Heart left ventricle (tissue), 16 donors: Measurements from ENCODE around the gene HOGA1. TPM values are rescaled to one million over a fixed set of nuclear protein-coding genes. Genes with fewer than 3 reads are reported as not detected.

Experiments
- ATAC-seq, 4 donors: fragments of 200-7000 bp; cut with Tn5 transposase; one replicate each; pipeline ENCODE4 v1.9.1; 2020 to 2022; ENCODE audit warnings: moderate library complexity in 4 of 4, mild to moderate bottlenecking in 3 of 4, moderate number of reproducible peaks in 1 of 4
- DNase-seq, 5 donors: peaks; one replicate each; pipeline ENCODE4 v3.0.0-alpha.2; 2020
- H3K27ac ChIP-seq, 12 donors: fragments of 200-600 bp; sonication (generic) in 4 of 12; one replicate each; pipeline versions ENCODE4 v1.5.0 to v1.8.0; 2016 to 2022; ENCODE audit warnings: mild to moderate bottlenecking in 2 of 12
- H3K27me3 ChIP-seq, 9 donors: fragments of 200-600 bp; sonication (generic) in 2 of 9; one replicate each; pipeline versions ENCODE4 v1.5.1 to v1.8.0; 2016 to 2022; ENCODE audit warnings: mild to moderate bottlenecking in 3 of 9
- H3K36me3 ChIP-seq, 9 donors: fragments of 200-600 bp; sonication (generic) in 2 of 9; one replicate each; pipeline versions ENCODE4 v1.5.0 to v1.8.0; 2018 to 2022; ENCODE audit warnings: mild to moderate bottlenecking in 2 of 9
- H3K4me1 ChIP-seq, 12 donors: fragments of 200-600 bp; sonication (generic) in 4 of 12; one replicate each; pipeline versions ENCODE4 v1.5.0 to v1.8.0; 2016 to 2022; ENCODE audit warnings: mild to moderate bottlenecking in 3 of 12
- H3K4me3 ChIP-seq, 12 donors: fragments of 200-600 bp; sonication (generic) in 4 of 12; one replicate each; pipeline versions ENCODE4 v1.5.0 to v1.8.0; 2017 to 2022; ENCODE audit warnings: mild to moderate bottlenecking in 9 of 12, moderate library complexity in 4 of 12
- H3K9me3 ChIP-seq, 12 donors: fragments of 200-600 bp; sonication (generic) in 4 of 12; one replicate each; pipeline versions ENCODE4 v1.5.0 to v1.8.0; 2016 to 2022; ENCODE audit warnings: mild to moderate bottlenecking in 1 of 12
- CTCF ChIP-seq, 12 donors: fragments of 200-600 bp; sonication (generic) in 4 of 12; IDR thresholded peaks; one replicate each; pipeline versions ENCODE4 v1.5.0 to v1.8.0; 2018 to 2022; ENCODE audit warnings: antibody characterized with exemption in 12 of 12, mild to moderate bottlenecking in 5 of 12
- POLR2A ChIP-seq, 2 donors: fragments of 450-650 bp; IDR thresholded peaks; one replicate each; pipeline ENCODE4 v1.6.1; 2017; ENCODE audit warnings: antibody characterized with exemption in 2 of 2, mild to moderate bottlenecking in 2 of 2, moderate library complexity in 2 of 2
- WGBS, 4 donors: extraction: QIAGEN DNeasy Blood & Tissue Kit in 2 of 4; methylation state at CpG; one replicate each; pipeline versions ENCODE4 v1.1.5 to v1.1.7; 2013 to 2018; 5-methylcytosine and 5-hydroxymethylcytosine counted together
- intact Hi-C, 10 donors: fragments of 100-400 bp; cut with DNase I; formaldehyde crosslinking; loops; one replicate each; pipeline versions ENCODE4 v1.11.1 to v1.14.2; 2022
- polyA plus RNA-seq, 2 donors: library from polyadenylated mRNA; stranded (reverse); fragments of 200-250 nt; gene quantifications; one replicate each; pipeline ENCODE4 v1.2.3, GENCODE V29; 2013
- total RNA-seq, 9 donors: library from RNA; depleted of rRNA in 2 of 9; stranded (reverse); fragments of >200 nt in 2 of 9; fragmentation: NEBNext Ultra II Directional in 3 of 9; extraction: Animal tissue kit (Norgen Biotek cat#: 25700) in 3 of 9; gene quantifications; one replicate each; pipeline versions ENCODE4 v1.1.0 to v1.2.4, GENCODE V29; 2016 to 2023
- donor health status: ischemic (EF 13 %, LVEDD 7.1; RV severe dilation, severe dysfunction).
- donor health status: healthy with polysubstance abuse.
- donor health status: DM: no; HTN: yes; CAD: no.
- donor health status: DM: no; HTN: no; CAD: no.
- donor health status: ischemic (EF 25% LVEDD 6.9; RV normal size, moderate dysfunction).
- donor health status: ischemic (EF 25% LVEDD 5.7; RV mildly dilated, moderate dysfunction).
- donor health status: healthy.
- donor health status: DM: yes; HTN: yes; CAD: no.
- donor health status: ischemic (EF 35%, LVEDD 5.7; RV mildly dilated, moderate dysfunction).
- donor health status: nonischemic (EF 11% LVEDD 7.7; RV severe dilation, severe dysfunction).
- donor health status: DM: yes; HTN: yes; CAD: no.
- donor health status: PGD.
- donor health status: ischemic (EF 29% LVEDD 5.4; RV normal size, mild dysfunction).
- donor health status: nonischemic (EF 23%, LVEDD 6.1; RV moderate dilation, normal function).

HOGA1 gene
- total and polyA plus RNA-seq, 11 donors, result 7.5 to 82.6 (median 20.4) TPM

GRCh38 chr10:97596101-97597082 lies 12.2 kb downstream of the HOGA1 start:
- Histone ChIP-seq H3K4me1 (peaks cover 0 to 64% (median 23%) of the 10 kb centered on the region in 12 donors), H3K9me3 (no peaks in the 10 kb centered on the region), H3K4me3 (no peak overlapping the region), H3K27me3 (no peaks in the 10 kb centered on the region), H3K36me3 (no peaks in the 10 kb centered on the region), H3K27ac (peak overlapping the region; percentile 81 to 99 (median 92))
- ATAC-seq (peak; percentile 92 to 96 (median 93)), DNase-seq (peak in 3 of 5 donors; percentile 64 to 79 (median 69))
- TF ChIP-seq POLR2A (IDR thresholded peaks at IDR 0.05) (peak in 1 of 2 donors; percentile 60), CTCF (IDR thresholded peaks at IDR 0.05) (no peak)
- intact Hi-C loops, result loop anchor here in 2 of 10 donors (1.0 to 2.0 kb wide), 2 partner anchors 11 to 22 kb away; no protein-coding TSS in a partner anchor
- WGBS, 4 donors, result 25 to 37% (median 30%) methylated on average over 10 of the region's 10 CpGs

- TF ChIP-seq CTCF (IDR thresholded peaks at IDR 0.05) (no peak), POLR2A (IDR thresholded peaks at IDR 0.05) (no peak)
- H3K27ac ChIP-seq, result peak overlapping the region; percentile 51 to 99 (median 92)
- 94 to 100% (median 98%) methylated on average over 2 of the region's 2 CpGs for WGBS, 4 donors
- intact Hi-C loops, result loop anchor here in 1 of 10 donors (2.0 kb wide), 1 partner anchor 23 kb away; no protein-coding TSS in a partner anchor
- H3K27me3 ChIP-seq, result no peaks in the 10 kb centered on the region
- H3K4me1 ChIP-seq, result peaks cover 0 to 71% (median 23%) of the 10 kb centered on the region in 12 donors
- H3K9me3 ChIP-seq, result no peaks in the 10 kb centered on the region
- H3K36me3 ChIP-seq, result no peaks in the 10 kb centered on the region
- no peak for DNase-seq
- ATAC-seq, result no peak
- H3K4me3 ChIP-seq, result no peak overlapping the region
Observed at GRCh38 chr10:97597778-97598177, 13.6 kb downstream of the HOGA1 start.

DNA sequence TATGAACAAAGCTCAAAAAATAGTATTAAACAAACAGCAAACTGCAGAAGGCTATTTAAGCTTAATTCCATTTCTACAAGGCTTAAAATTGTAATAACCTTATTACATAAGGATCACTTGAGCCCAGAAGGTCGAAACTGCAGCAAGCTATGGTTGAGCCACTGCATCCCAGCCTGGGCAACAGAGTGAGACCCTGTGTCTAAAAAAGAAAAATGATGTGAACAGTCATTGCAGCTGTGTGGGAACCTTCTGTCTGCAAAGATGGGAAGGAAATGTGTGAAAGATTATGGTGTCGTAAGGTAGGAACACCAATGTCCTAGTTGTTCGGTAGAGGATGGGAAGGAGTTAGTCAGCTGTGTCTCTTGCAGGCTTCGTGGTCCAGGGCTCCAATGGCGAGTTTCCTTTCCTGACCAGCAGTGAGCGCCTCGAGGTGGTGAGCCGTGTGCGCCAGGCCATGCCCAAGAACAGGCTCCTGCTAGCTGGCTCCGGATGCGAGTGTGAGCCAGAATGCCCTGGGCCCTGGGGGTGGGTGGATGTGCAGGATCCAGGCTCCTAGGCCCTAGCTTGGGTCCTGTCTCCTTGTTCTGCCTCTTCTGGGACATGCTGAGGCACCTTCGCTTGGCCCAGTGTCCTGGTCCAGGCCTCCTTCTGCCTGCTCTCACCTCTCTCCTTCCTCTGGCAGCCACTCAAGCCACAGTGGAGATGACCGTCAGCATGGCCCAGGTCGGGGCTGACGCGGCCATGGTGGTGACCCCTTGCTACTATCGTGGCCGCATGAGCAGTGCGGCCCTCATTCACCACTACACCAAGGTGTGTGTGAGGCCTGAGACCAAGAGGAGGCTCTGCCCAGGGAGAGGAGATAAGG lies 14.4 kb downstream of the HOGA1 start:
- peaks cover 0 to 64% (median 19%) of the 10 kb centered on the region in 12 donors for H3K4me1 ChIP-seq
- no peak for DNase-seq
- ATAC-seq, result no peak
- no peaks in the 10 kb centered on the region for H3K27me3 ChIP-seq
- H3K27ac ChIP-seq, result peak overlapping the region in 7 of 12 donors; percentile 61 to 95 (median 90)
- no peaks in the 10 kb centered on the region for H3K9me3 ChIP-seq
- WGBS, 4 donors, result 88 to 94% (median 93%) methylated on average over 19 of the region's 19 CpGs
- intact Hi-C loops, result no loop called here
- H3K4me3 ChIP-seq, result no peak overlapping the region
- no peaks in the 10 kb centered on the region for H3K36me3 ChIP-seq
- TF ChIP-seq CTCF (IDR thresholded peaks at IDR 0.05) (no peak), POLR2A (IDR thresholded peaks at IDR 0.05) (no peak)
